Measurements from ENCODE around the gene LRRC7.
A peak's percentile ranks its signal among the peaks of the same experiment; 100 is the strongest.
"Not testable (repeated sequence)": the region's sequence is repeated elsewhere in the genome, so short reads cannot be mapped to it uniquely, and the experiment has no call there.

The LRRC7 gene

GRCh38 chr1:69888657-69889056, 320.9 kb downstream of the LRRC7 start:
- Histone ChIP-seq H3K4me3 (ENCODE audit: low read depth in 1 of 2, low read length in 2 of 2) (no peak overlapping the region), H3K4me1 (ENCODE audit: control insufficient read depth in 1 of 2, insufficient read depth in 2 of 2, low read length in 2 of 2) (no peaks in the 10 kb centered on the region), H3K9me3 (ENCODE audit: control insufficient read depth in 1 of 2, low read length in 2 of 2) (peaks cover 0 to 13% of the 10 kb centered on the region in 2 donors)

GRCh38 chr1:69898403-69898947, 330.8 kb downstream of the LRRC7 start:
- H3K4me3 ChIP-seq (ENCODE audit: low read depth in 1 of 2, low read length in 2 of 2) = no peak overlapping the region
- no peaks in the 10 kb centered on the region for H3K36me3 ChIP-seq (ENCODE audit: control insufficient read depth in 1 of 2, insufficient read depth in 2 of 2, low read length in 2 of 2)
- no peaks in the 10 kb centered on the region for H3K27me3 ChIP-seq (ENCODE audit: low read depth, low read length)
- H3K4me1 ChIP-seq (ENCODE audit: control insufficient read depth in 1 of 2, insufficient read depth in 2 of 2, low read length in 2 of 2) = no peaks in the 10 kb centered on the region
- no peaks in the 10 kb centered on the region for H3K9me3 ChIP-seq (ENCODE audit: control insufficient read depth in 1 of 2, low read length in 2 of 2)
- no peak overlapping the region for H3K27ac ChIP-seq (ENCODE audit: low read length)

More at GRCh38 chr1:69888657-69889056, 320.9 kb downstream of the LRRC7 start:
- no peak overlapping the region for H3K27ac ChIP-seq (ENCODE audit: low read length)
- H3K27me3 ChIP-seq (ENCODE audit: low read depth, low read length) = no peaks in the 10 kb centered on the region
- no peaks in the 10 kb centered on the region for H3K36me3 ChIP-seq (ENCODE audit: control insufficient read depth in 1 of 2, insufficient read depth in 2 of 2, low read length in 2 of 2)

DNA sequence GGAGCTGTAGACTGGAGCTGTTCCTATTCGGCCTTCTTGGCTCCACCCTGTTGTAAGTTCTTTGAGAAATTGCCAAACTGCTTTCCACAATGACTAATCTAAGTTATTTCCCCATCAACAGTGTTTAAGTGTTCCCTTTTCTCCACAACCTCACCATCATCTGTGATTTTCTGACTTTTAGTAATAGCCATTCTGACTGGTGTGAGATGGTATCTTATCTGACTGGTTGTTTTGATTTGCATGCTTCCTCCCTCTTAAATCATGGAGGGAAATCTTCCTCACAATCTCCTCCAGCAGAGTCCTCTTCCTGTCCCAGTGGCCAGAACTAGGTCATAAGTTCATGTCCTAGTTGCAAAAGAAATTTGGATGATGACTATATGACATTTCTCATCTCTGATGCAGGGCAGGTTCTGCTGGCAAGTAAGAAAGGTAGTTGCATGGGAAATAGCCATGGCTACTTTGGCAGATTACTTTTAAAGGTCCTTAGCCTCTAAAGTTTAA, 343.6 kb downstream of the LRRC7 start:
- Histone ChIP-seq H3K9me3 (ENCODE audit: control insufficient read depth in 1 of 2, low read length in 2 of 2) (no peaks in the 10 kb centered on the region), H3K4me1 (ENCODE audit: control insufficient read depth in 1 of 2, insufficient read depth in 2 of 2, low read length in 2 of 2) (peaks cover 0 to 17% of the 10 kb centered on the region in 2 donors), H3K27me3 (ENCODE audit: low read depth, low read length) (no peaks in the 10 kb centered on the region), H3K4me3 (ENCODE audit: low read depth in 1 of 2, low read length in 2 of 2) (no peak overlapping the region), H3K27ac (ENCODE audit: low read length) (no peak overlapping the region), H3K36me3 (ENCODE audit: control insufficient read depth in 1 of 2, insufficient read depth in 2 of 2, low read length in 2 of 2) (no peaks in the 10 kb centered on the region)

GRCh38 chr1:69913977-69914376, 346.3 kb downstream of the LRRC7 start:
- Histone ChIP-seq H3K4me3 (ENCODE audit: low read depth in 1 of 2, low read length in 2 of 2) (no peak overlapping the region), H3K27me3 (ENCODE audit: low read depth, low read length) (no peaks in the 10 kb centered on the region), H3K36me3 (ENCODE audit: control insufficient read depth in 1 of 2, insufficient read depth in 2 of 2, low read length in 2 of 2) (no peaks in the 10 kb centered on the region), H3K4me1 (ENCODE audit: control insufficient read depth in 1 of 2, insufficient read depth in 2 of 2, low read length in 2 of 2) (peaks cover 0 to 17% of the 10 kb centered on the region in 2 donors), H3K9me3 (ENCODE audit: control insufficient read depth in 1 of 2, low read length in 2 of 2) (no peaks in the 10 kb centered on the region), H3K27ac (ENCODE audit: low read length) (no peak overlapping the region)

DNA sequence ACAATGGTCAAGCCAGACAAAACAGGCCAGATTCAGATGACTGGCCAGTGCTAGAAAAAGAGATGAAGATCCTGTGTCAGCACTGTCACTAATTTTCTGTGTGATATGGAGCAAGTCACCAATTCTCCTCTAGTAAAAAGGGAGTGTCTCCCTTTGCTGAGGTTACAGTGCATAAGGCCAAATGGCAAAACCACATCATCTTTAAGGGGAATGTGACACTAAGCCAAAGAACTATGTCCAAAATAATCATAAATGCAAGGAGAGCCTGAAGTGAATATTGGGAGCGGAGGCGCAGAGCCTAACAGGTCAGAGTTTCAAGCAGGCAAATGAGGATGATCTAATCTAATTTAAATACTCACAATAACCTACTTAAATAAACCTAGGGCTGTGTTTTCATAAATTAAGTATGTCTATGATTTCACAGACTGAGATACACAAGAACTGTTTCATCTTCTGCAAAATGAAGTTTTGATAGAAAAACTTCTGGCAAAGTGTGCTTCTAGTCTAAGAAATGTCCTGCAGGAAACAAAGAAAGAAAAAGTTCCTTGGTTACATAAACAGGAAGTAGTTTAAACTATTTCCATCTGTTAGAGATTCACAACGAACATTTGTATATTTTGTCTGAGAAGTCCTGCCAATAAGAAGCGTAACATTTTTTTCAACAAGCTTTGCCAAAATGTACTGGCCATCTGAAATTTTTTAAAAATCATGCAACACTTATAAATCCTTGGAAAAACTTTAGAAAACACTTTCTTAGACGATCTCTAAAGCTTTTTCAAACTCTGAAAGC, 347.4 kb downstream of the LRRC7 start:
- Histone ChIP-seq H3K27ac (ENCODE audit: low read length) (peak overlapping the region; percentile 7), H3K4me3 (ENCODE audit: low read depth in 1 of 2, low read length in 2 of 2) (no peak overlapping the region)

GRCh38 chr1:69919129-69919921, 351.6 kb downstream of the LRRC7 start:
- H3K4me3 ChIP-seq (ENCODE audit: low read depth in 1 of 2, low read length in 2 of 2) = no peak overlapping the region
- H3K4me1 ChIP-seq (ENCODE audit: control insufficient read depth in 1 of 2, insufficient read depth in 2 of 2, low read length in 2 of 2) = peaks cover 0 to 11% of the 10 kb centered on the region in 2 donors
- H3K27ac ChIP-seq (ENCODE audit: low read length) = no peak overlapping the region
- no peaks in the 10 kb centered on the region for H3K36me3 ChIP-seq (ENCODE audit: control insufficient read depth in 1 of 2, insufficient read depth in 2 of 2, low read length in 2 of 2)
- H3K27me3 ChIP-seq (ENCODE audit: low read depth, low read length) = no peaks in the 10 kb centered on the region
- H3K9me3 ChIP-seq (ENCODE audit: control insufficient read depth in 1 of 2, low read length in 2 of 2) = no peaks in the 10 kb centered on the region

More for the DNA sequence above, 347.4 kb downstream of the LRRC7 start:
- Histone ChIP-seq H3K27me3 (ENCODE audit: low read depth, low read length) (no peaks in the 10 kb centered on the region), H3K4me1 (ENCODE audit: control insufficient read depth in 1 of 2, insufficient read depth in 2 of 2, low read length in 2 of 2) (peaks cover 0 to 17% of the 10 kb centered on the region in 2 donors), H3K9me3 (ENCODE audit: control insufficient read depth in 1 of 2, low read length in 2 of 2) (no peaks in the 10 kb centered on the region), H3K36me3 (ENCODE audit: control insufficient read depth in 1 of 2, insufficient read depth in 2 of 2, low read length in 2 of 2) (no peaks in the 10 kb centered on the region)

DNA sequence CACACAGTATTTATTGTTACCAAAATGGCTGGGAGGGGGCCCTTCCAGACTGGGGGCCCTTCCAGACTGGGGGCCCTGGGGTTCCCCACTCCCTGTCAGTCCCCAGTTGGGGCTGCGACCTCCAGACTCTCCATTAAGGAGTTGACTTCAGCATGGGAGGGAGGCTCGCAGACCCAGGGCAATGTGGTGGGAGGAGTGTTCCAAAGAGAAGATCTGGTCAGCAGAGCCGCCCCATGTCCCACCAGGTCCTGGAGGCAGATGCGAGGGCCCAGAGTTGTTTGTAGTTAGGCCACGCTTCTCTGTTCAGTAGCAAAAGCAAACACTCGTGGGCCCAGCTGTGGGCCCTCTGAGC, 352.2 kb downstream of the LRRC7 start:
- Histone ChIP-seq H3K4me3 (ENCODE audit: low read depth in 1 of 2, low read length in 2 of 2) (no peak overlapping the region), H3K36me3 (ENCODE audit: control insufficient read depth in 1 of 2, insufficient read depth in 2 of 2, low read length in 2 of 2) (no peaks in the 10 kb centered on the region), H3K27ac (ENCODE audit: low read length) (no peak overlapping the region), H3K27me3 (ENCODE audit: low read depth, low read length) (no peaks in the 10 kb centered on the region), H3K4me1 (ENCODE audit: control insufficient read depth in 1 of 2, insufficient read depth in 2 of 2, low read length in 2 of 2) (peaks cover 0 to 8% of the 10 kb centered on the region in 2 donors), H3K9me3 (ENCODE audit: control insufficient read depth in 1 of 2, low read length in 2 of 2) (no peaks in the 10 kb centered on the region)

GRCh38 chr1:69920426-69920825, 352.7 kb downstream of the LRRC7 start:
- no peak overlapping the region for H3K27ac ChIP-seq (ENCODE audit: low read length)
- H3K4me3 ChIP-seq (ENCODE audit: low read depth in 1 of 2, low read length in 2 of 2) = no peak overlapping the region
- peaks cover 0 to 2% of the 10 kb centered on the region in 2 donors for H3K4me1 ChIP-seq (ENCODE audit: control insufficient read depth in 1 of 2, insufficient read depth in 2 of 2, low read length in 2 of 2)
- no peaks in the 10 kb centered on the region for H3K27me3 ChIP-seq (ENCODE audit: low read depth, low read length)
- H3K9me3 ChIP-seq (ENCODE audit: control insufficient read depth in 1 of 2, low read length in 2 of 2) = no peaks in the 10 kb centered on the region
- no peaks in the 10 kb centered on the region for H3K36me3 ChIP-seq (ENCODE audit: control insufficient read depth in 1 of 2, insufficient read depth in 2 of 2, low read length in 2 of 2)

DNA sequence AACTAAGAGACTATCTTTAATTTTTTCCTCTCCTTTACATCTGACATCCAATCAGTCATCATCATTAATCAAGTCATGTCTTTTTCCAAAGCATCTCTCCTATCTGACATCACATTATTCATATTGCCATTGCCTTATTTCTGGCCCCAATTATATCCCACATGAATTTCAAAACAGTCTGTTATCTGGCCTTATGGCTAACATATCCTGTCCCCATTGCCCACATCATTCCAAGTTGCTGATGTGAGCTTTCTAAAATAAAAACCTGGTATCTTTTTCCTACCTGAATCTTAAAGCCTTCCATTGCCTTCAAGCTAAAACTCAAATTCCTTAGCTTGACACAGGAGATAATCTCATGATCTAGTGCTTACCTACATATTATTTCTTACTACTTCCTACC, 353.8 kb downstream of the LRRC7 start:
- Histone ChIP-seq H3K9me3 (ENCODE audit: control insufficient read depth in 1 of 2, low read length in 2 of 2) (no peaks in the 10 kb centered on the region), H3K27ac (ENCODE audit: low read length) (no peak overlapping the region), H3K36me3 (ENCODE audit: control insufficient read depth in 1 of 2, insufficient read depth in 2 of 2, low read length in 2 of 2) (no peaks in the 10 kb centered on the region), H3K4me1 (ENCODE audit: control insufficient read depth in 1 of 2, insufficient read depth in 2 of 2, low read length in 2 of 2) (no peaks in the 10 kb centered on the region), H3K27me3 (ENCODE audit: low read depth, low read length) (no peaks in the 10 kb centered on the region), H3K4me3 (ENCODE audit: low read depth in 1 of 2, low read length in 2 of 2) (no peak overlapping the region)

- H3K27me3 ChIP-seq (ENCODE audit: low read depth, low read length); H3K9me3 ChIP-seq (ENCODE audit: control insufficient read depth in 1 of 2, low read length in 2 of 2); H3K4me1 ChIP-seq (ENCODE audit: control insufficient read depth in 1 of 2, insufficient read depth in 2 of 2, low read length in 2 of 2); H3K36me3 ChIP-seq (ENCODE audit: control insufficient read depth in 1 of 2, insufficient read depth in 2 of 2, low read length in 2 of 2); H3K27ac ChIP-seq (ENCODE audit: low read length); H3K4me3 ChIP-seq (ENCODE audit: low read depth in 1 of 2, low read length in 2 of 2): not testable (repeated sequence)
These were observed 360.5 kb downstream of the LRRC7 start for GRCh38 chr1:69928234-69928633.

GRCh38 chr1:69929308-69930057, 361.8 kb downstream of the LRRC7 start:
- Histone ChIP-seq H3K36me3 (ENCODE audit: control insufficient read depth in 1 of 2, insufficient read depth in 2 of 2, low read length in 2 of 2) (no peaks in the 10 kb centered on the region), H3K4me1 (ENCODE audit: control insufficient read depth in 1 of 2, insufficient read depth in 2 of 2, low read length in 2 of 2) (no peaks in the 10 kb centered on the region), H3K9me3 (ENCODE audit: control insufficient read depth in 1 of 2, low read length in 2 of 2) (no peaks in the 10 kb centered on the region), H3K27me3 (ENCODE audit: low read depth, low read length) (no peaks in the 10 kb centered on the region), H3K4me3 (ENCODE audit: low read depth in 1 of 2, low read length in 2 of 2) (no peak overlapping the region), H3K27ac (ENCODE audit: low read length) (no peak overlapping the region)

Data from muscle layer of duodenum (tissue), 2 donors.